ENCODE results near the gene LOC128125822.
"Not testable (repeated sequence)": the region's sequence is repeated elsewhere in the genome, so short reads cannot be mapped to it uniquely, and the experiment has no call there.

LOC128125822 gene

GRCh38 chr6:63572044-63572746 lies at the start of gene LOC128125822, which contains the start of gene PTP4A1:
Gene LOC128125822 (plus strand): TSS chr6:63572480.
Gene PTP4A1 (plus strand): TSS chr6:63572480. CDS start chr6:63576881, 4,401 bp downstream.
- ATAC-seq (peak; percentile 88), DNase-seq (peak; percentile 94 to 95 (median 94))
- H3K27me3 Mint-ChIP-seq, result no peaks in the 10 kb centered on the region
- H3K36me3 Mint-ChIP-seq (ENCODE audit: low read depth), result no peaks in the 10 kb centered on the region
- H3K27ac Mint-ChIP-seq, result peak within 1 kb of the TSS; percentile 89
- H3K4me3 Mint-ChIP-seq, result peak within 1 kb of the TSS; percentile 95
- H3K4me1 Mint-ChIP-seq, result peaks cover 24% of the 10 kb centered on the region
- H3K9me3 ChIP-seq (ENCODE audit: control insufficient read depth, low read length, poor library complexity, severe bottlenecking), result no peaks in the 10 kb centered on the region

- not testable (repeated sequence) for ATAC-seq; H3K36me3 Mint-ChIP-seq (ENCODE audit: low read depth); H3K9me3 ChIP-seq (ENCODE audit: control insufficient read depth, low read length, poor library complexity, severe bottlenecking); H3K27me3 Mint-ChIP-seq; DNase-seq; H3K4me3 Mint-ChIP-seq; H3K27ac Mint-ChIP-seq
- peaks cover 12% of the 10 kb centered on the region for H3K4me1 Mint-ChIP-seq
These were observed 49.4 kb upstream of the LOC128125822 start for GRCh38 chr6:63522911-63523287.

- no peak for ATAC-seq
- Mint-ChIP-seq H3K36me3 (ENCODE audit: low read depth) (no peaks in the 10 kb centered on the region), H3K27ac (no peak overlapping the region), H3K4me3 (no peak overlapping the region), H3K27me3 (no peaks in the 10 kb centered on the region), H3K4me1 (peaks cover 14% of the 10 kb centered on the region)
- DNase-seq, result no peak
- H3K9me3 ChIP-seq (ENCODE audit: control insufficient read depth, low read length, poor library complexity, severe bottlenecking), result no peaks in the 10 kb centered on the region
These were observed 48.6 kb upstream of the LOC128125822 start for GRCh38 chr6:63523630-63524029.

GRCh38 chr6:63525186-63525878 lies 46.9 kb upstream of the LOC128125822 start:
- no peak for DNase-seq
- peak; percentile 68 for ATAC-seq
- peaks cover 24% of the 10 kb centered on the region for H3K4me1 Mint-ChIP-seq
- no peaks in the 10 kb centered on the region for H3K9me3 ChIP-seq (ENCODE audit: control insufficient read depth, low read length, poor library complexity, severe bottlenecking)
- no peaks in the 10 kb centered on the region for H3K36me3 Mint-ChIP-seq (ENCODE audit: low read depth)
- H3K27me3 Mint-ChIP-seq, result no peaks in the 10 kb centered on the region
- H3K27ac Mint-ChIP-seq, result no peak overlapping the region
- H3K4me3 Mint-ChIP-seq, result no peak overlapping the region

GRCh38 chr6:63526931-63527330 lies 45.3 kb upstream of the LOC128125822 start:
- Mint-ChIP-seq H3K36me3 (ENCODE audit: low read depth) (no peaks in the 10 kb centered on the region), H3K4me3 (no peak overlapping the region), H3K27me3 (no peaks in the 10 kb centered on the region)

GRCh38 chr6:63527658-63528514 lies 44.4 kb upstream of the LOC128125822 start:
- no peak for ATAC-seq
- H3K27ac Mint-ChIP-seq, result peak overlapping the region; percentile 59

More at GRCh38 chr6:63526931-63527330, 45.3 kb upstream of the LOC128125822 start:
- DNase-seq, result no peak
- H3K27ac Mint-ChIP-seq, result no peak overlapping the region
- no peaks in the 10 kb centered on the region for H3K9me3 ChIP-seq (ENCODE audit: control insufficient read depth, low read length, poor library complexity, severe bottlenecking)
- ATAC-seq, result no peak
- peaks cover 28% of the 10 kb centered on the region for H3K4me1 Mint-ChIP-seq

GRCh38 chr6:63529498-63529897 lies 42.8 kb upstream of the LOC128125822 start:
- Mint-ChIP-seq H3K36me3 (ENCODE audit: low read depth) (no peaks in the 10 kb centered on the region), H3K27ac (peak overlapping the region; percentile 91), H3K4me1 (peaks cover 28% of the 10 kb centered on the region), H3K27me3 (no peaks in the 10 kb centered on the region), H3K4me3 (peak overlapping the region; percentile 83)
- DNase-seq, result no peak
- ATAC-seq, result peak; percentile 65
- no peaks in the 10 kb centered on the region for H3K9me3 ChIP-seq (ENCODE audit: control insufficient read depth, low read length, poor library complexity, severe bottlenecking)

More at GRCh38 chr6:63527658-63528514, 44.4 kb upstream of the LOC128125822 start:
- no peaks in the 10 kb centered on the region for H3K9me3 ChIP-seq (ENCODE audit: control insufficient read depth, low read length, poor library complexity, severe bottlenecking)
- DNase-seq, result no peak
- no peak overlapping the region for H3K4me3 Mint-ChIP-seq
- H3K36me3 Mint-ChIP-seq (ENCODE audit: low read depth), result no peaks in the 10 kb centered on the region
- no peaks in the 10 kb centered on the region for H3K27me3 Mint-ChIP-seq
- H3K4me1 Mint-ChIP-seq, result peaks cover 28% of the 10 kb centered on the region

- Mint-ChIP-seq H3K4me3 (no peak overlapping the region), H3K27ac (peak overlapping the region; percentile 91)
These were observed 42.1 kb upstream of the LOC128125822 start for GRCh38 chr6:63530182-63530581.

GRCh38 chr6:63530991-63531390 lies 41.3 kb upstream of the LOC128125822 start:
- Mint-ChIP-seq H3K27me3 (no peaks in the 10 kb centered on the region), H3K36me3 (ENCODE audit: low read depth) (no peaks in the 10 kb centered on the region), H3K4me1 (peaks cover 22% of the 10 kb centered on the region), H3K4me3 (no peak overlapping the region), H3K27ac (no peak overlapping the region)
- no peaks in the 10 kb centered on the region for H3K9me3 ChIP-seq (ENCODE audit: control insufficient read depth, low read length, poor library complexity, severe bottlenecking)
- no peak for DNase-seq
- ATAC-seq, result no peak

More at GRCh38 chr6:63530182-63530581, 42.1 kb upstream of the LOC128125822 start:
- no peak for DNase-seq
- no peaks in the 10 kb centered on the region for H3K9me3 ChIP-seq (ENCODE audit: control insufficient read depth, low read length, poor library complexity, severe bottlenecking)
- Mint-ChIP-seq H3K27me3 (no peaks in the 10 kb centered on the region), H3K4me1 (peaks cover 26% of the 10 kb centered on the region), H3K36me3 (ENCODE audit: low read depth) (no peaks in the 10 kb centered on the region)
- ATAC-seq, result no peak

- Mint-ChIP-seq H3K27me3 (peaks cover 5% of the 10 kb centered on the region), H3K4me1 (peaks cover 18% of the 10 kb centered on the region), H3K27ac (no peak overlapping the region), H3K4me3 (no peak overlapping the region), H3K36me3 (ENCODE audit: low read depth) (no peaks in the 10 kb centered on the region)
- ATAC-seq (no peak), DNase-seq (no peak)
- H3K9me3 ChIP-seq (ENCODE audit: control insufficient read depth, low read length, poor library complexity, severe bottlenecking), result no peaks in the 10 kb centered on the region
These were observed 39.3 kb upstream of the LOC128125822 start for GRCh38 chr6:63533026-63533425.

GRCh38 chr6:63533952-63534351 lies 38.3 kb upstream of the LOC128125822 start:
- no peak overlapping the region for H3K27ac Mint-ChIP-seq
- no peaks in the 10 kb centered on the region for H3K9me3 ChIP-seq (ENCODE audit: control insufficient read depth, low read length, poor library complexity, severe bottlenecking)
- H3K36me3 Mint-ChIP-seq (ENCODE audit: low read depth), result no peaks in the 10 kb centered on the region
- DNase-seq (no peak), ATAC-seq (no peak)
- peaks cover 16% of the 10 kb centered on the region for H3K4me1 Mint-ChIP-seq
- no peak overlapping the region for H3K4me3 Mint-ChIP-seq
- H3K27me3 Mint-ChIP-seq, result peaks cover 5% of the 10 kb centered on the region

- H3K4me1 Mint-ChIP-seq, result peaks cover 3% of the 10 kb centered on the region
- no peak overlapping the region for H3K4me3 Mint-ChIP-seq
- H3K36me3 Mint-ChIP-seq (ENCODE audit: low read depth), result no peaks in the 10 kb centered on the region
- H3K27ac Mint-ChIP-seq, result peak overlapping the region; percentile 54
- H3K9me3 ChIP-seq (ENCODE audit: control insufficient read depth, low read length, poor library complexity, severe bottlenecking), result no peaks in the 10 kb centered on the region
- H3K27me3 Mint-ChIP-seq, result peaks cover 18% of the 10 kb centered on the region
- no peak for ATAC-seq
- no peak for DNase-seq
These were observed 34.9 kb upstream of the LOC128125822 start for GRCh38 chr6:63537201-63537958.
